ENCODE results near the gene COMT.

COMT gene

GRCh38 chr22:19940536-19941364 is 822 bp upstream of the COMT start:
- peaks cover 4% of the 10 kb centered on the region; the same call in 1 of the 2 replicates for H3K4me1 ChIP-seq (ENCODE audit: control insufficient read depth, insufficient read depth, low read length)
- CTCF ChIA-PET = interaction anchor here (0.6 to 4.5 kb wide), 3 partner anchors 13 to 220 kb away, joined by 4 to 33 read pairs (median 7); no protein-coding TSS in a partner anchor
- H3K9me3 ChIP-seq (ENCODE audit: control insufficient read depth, insufficient read depth, low read depth, low read length) = no peaks in the 10 kb centered on the region
- peak overlapping the region; percentile 79 for H3K4me3 ChIP-seq (ENCODE audit: low read depth, low read length)
- H3K27ac ChIP-seq (ENCODE audit: extremely low read depth, low read depth, low read length) = peak overlapping the region; percentile 81
- POLR2A ChIA-PET = interaction anchor here (1.1 kb wide), 1 partner anchor 217 kb away, joined by 4 read pairs; no protein-coding TSS in a partner anchor
- TF ChIP-seq ATF2 (tag by site-specific recombination; IDR thresholded peaks at IDR 0.05; ENCODE audit: low read depth) (no peak), ZNF248 (tag by site-specific recombination; IDR thresholded peaks at IDR 0.05) (no peak), SCRT1 (tag by site-specific recombination; IDR thresholded peaks at IDR 0.05; ENCODE audit: borderline replicate concordance) (0 out of 2 replicates have a peak, but pooled peaks have one; percentile 32), ZNF37A (tag by site-specific recombination; IDR thresholded peaks at IDR 0.05) (no peak), GLIS2 (tag by site-specific recombination; IDR thresholded peaks at IDR 0.05) (peak; percentile 45; the same call in 1 of the 2 replicates), SCRT2 (tag by site-specific recombination; IDR thresholded peaks at IDR 0.05) (peak; percentile 57)
- H3K36me3 ChIP-seq (ENCODE audit: control insufficient read depth in 2 of 2, insufficient read depth in 1 of 2, low read length in 2 of 2) = peaks cover 0 to 3% of the 10 kb centered on the region in 2 experiments; a peak in 1 of 3 replicates

DNA sequence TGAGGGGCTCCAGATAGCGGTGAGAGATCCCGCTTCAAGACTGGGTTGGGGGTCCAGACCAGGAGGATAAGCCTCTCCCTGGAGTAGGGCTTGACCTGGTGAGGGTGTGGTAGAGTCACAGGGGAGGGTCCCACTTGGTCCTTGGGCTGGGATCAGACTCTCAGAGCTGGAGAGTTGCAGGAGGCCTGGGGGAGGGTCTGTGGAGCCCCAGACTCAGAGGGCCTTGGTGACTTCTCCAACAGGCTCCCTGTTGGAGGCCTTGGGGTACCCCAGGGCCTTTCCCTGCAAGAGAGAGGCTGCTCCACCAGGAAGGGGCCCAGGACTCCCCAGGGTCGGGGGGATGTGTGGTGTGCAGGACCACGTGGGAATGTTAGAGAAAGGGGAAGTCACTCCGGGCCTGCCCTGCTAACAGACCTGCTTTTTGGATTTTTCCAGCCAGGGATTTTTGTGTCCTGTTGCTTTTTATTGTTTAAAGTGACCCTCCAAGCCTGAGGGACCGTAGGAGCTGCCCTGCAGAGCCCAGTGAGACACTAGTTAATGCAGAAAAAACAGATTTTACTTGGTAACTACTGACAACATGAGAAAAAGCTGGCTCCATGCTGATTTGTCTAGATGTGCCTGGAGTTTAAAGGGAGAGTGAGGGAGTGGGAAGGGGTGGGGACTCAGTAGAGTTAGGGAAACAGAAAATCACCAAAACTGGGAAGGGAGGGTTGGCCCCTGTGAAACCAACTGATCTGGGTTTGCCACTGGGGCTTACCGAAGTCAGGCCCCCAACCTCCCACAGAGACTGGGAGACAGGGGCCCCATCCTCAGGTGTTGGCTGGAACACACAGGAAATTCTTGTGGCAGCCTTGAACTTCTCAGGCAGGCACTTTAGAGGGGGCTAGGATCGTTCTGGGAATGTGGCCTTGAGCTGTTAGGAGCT is 847 bp downstream of the COMT start:
- no peaks in the 10 kb centered on the region for H3K36me3 ChIP-seq (ENCODE audit: control insufficient read depth in 2 of 2, insufficient read depth in 1 of 2, low read length in 2 of 2)
- H3K27ac ChIP-seq (ENCODE audit: extremely low read depth, low read depth, low read length) = peak overlapping the region; percentile 81
- no peaks in the 10 kb centered on the region for H3K9me3 ChIP-seq (ENCODE audit: control insufficient read depth, insufficient read depth, low read depth, low read length)
- ChIA-PET CTCF (interaction anchor here (0.5 to 4.5 kb wide), 7 partner anchors 11 to 218 kb away, joined by 3 to 33 read pairs (median 7); no protein-coding TSS in a partner anchor), POLR2A (interaction anchor here (0.6 to 1.3 kb wide), 8 partner anchors 12 to 466 kb away, joined by 3 to 9 read pairs (median 3); no protein-coding TSS in a partner anchor)
- H3K4me3 ChIP-seq (ENCODE audit: low read depth, low read length) = peak overlapping the region; percentile 79
- peaks cover 4% of the 10 kb centered on the region; the same call in 1 of the 2 replicates for H3K4me1 ChIP-seq (ENCODE audit: control insufficient read depth, insufficient read depth, low read length)
- no peak for TF ChIP-seq ZNF791 (tag by site-specific recombination; IDR thresholded peaks at IDR 0.05)
- no peak for TF ChIP-seq SP7 (tag by site-specific recombination; IDR thresholded peaks at IDR 0.05)
- TF ChIP-seq KLF17 (tag by site-specific recombination; IDR thresholded peaks at IDR 0.05) = 0 out of 2 replicates have a peak, but pooled peaks have one; percentile 13
- TF ChIP-seq, protein P1, sequence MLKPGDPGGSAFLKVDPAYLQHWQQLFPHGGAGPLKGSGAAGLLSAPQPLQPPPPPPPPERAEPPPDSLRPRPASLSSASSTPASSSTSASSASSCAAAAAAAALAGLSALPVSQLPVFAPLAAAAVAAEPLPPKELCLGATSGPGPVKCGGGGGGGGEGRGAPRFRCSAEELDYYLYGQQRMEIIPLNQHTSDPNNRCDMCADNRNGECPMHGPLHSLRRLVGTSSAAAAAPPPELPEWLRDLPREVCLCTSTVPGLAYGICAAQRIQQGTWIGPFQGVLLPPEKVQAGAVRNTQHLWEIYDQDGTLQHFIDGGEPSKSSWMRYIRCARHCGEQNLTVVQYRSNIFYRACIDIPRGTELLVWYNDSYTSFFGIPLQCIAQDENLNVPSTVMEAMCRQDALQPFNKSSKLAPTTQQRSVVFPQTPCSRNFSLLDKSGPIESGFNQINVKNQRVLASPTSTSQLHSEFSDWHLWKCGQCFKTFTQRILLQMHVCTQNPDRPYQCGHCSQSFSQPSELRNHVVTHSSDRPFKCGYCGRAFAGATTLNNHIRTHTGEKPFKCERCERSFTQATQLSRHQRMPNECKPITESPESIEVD (tag by site-specific recombination; IDR thresholded peaks at IDR 0.05) = peak; percentile 65; the same call in 1 of the 2 replicates
- TF ChIP-seq ZBTB20 (tag by site-specific recombination; IDR thresholded peaks at IDR 0.05) = peak; percentile 58; the same call in 1 of the 2 replicates
- TF ChIP-seq GLIS2 (tag by site-specific recombination; IDR thresholded peaks at IDR 0.05) = peak; percentile 85
- no peak for TF ChIP-seq MZF1 (tag by site-specific recombination; IDR thresholded peaks at IDR 0.05; ENCODE audit: borderline replicate concordance)
- peak; percentile 90 for TF ChIP-seq ZBTB48 (tag by site-specific recombination; IDR thresholded peaks at IDR 0.05)
- TF ChIP-seq, protein P2, sequence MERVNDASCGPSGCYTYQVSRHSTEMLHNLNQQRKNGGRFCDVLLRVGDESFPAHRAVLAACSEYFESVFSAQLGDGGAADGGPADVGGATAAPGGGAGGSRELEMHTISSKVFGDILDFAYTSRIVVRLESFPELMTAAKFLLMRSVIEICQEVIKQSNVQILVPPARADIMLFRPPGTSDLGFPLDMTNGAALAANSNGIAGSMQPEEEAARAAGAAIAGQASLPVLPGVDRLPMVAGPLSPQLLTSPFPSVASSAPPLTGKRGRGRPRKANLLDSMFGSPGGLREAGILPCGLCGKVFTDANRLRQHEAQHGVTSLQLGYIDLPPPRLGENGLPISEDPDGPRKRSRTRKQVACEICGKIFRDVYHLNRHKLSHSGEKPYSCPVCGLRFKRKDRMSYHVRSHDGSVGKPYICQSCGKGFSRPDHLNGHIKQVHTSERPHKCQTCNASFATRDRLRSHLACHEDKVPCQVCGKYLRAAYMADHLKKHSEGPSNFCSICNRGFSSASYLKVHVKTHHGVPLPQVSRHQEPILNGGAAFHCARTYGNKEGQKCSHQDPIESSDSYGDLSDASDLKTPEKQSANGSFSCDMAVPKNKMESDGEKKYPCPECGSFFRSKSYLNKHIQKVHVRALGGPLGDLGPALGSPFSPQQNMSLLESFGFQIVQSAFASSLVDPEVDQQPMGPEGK (tag by site-specific recombination; IDR thresholded peaks at IDR 0.05) = peak; percentile 46; the same call in 1 of the 2 replicates
- TF ChIP-seq ZIC2 (tag by site-specific recombination; IDR thresholded peaks at IDR 0.05) = peak; percentile 87
- peak; percentile 66 for TF ChIP-seq PRDM1 (tag by site-specific recombination; IDR thresholded peaks at IDR 0.05)
- peak; percentile 66; the same call in 1 of the 2 replicates for TF ChIP-seq GLIS1 (tag by site-specific recombination; IDR thresholded peaks at IDR 0.05)
- TF ChIP-seq ZNF830 (tag by site-specific recombination; IDR thresholded peaks at IDR 0.05; ENCODE audit: low read depth) = no peak
- TF ChIP-seq, protein P3, sequence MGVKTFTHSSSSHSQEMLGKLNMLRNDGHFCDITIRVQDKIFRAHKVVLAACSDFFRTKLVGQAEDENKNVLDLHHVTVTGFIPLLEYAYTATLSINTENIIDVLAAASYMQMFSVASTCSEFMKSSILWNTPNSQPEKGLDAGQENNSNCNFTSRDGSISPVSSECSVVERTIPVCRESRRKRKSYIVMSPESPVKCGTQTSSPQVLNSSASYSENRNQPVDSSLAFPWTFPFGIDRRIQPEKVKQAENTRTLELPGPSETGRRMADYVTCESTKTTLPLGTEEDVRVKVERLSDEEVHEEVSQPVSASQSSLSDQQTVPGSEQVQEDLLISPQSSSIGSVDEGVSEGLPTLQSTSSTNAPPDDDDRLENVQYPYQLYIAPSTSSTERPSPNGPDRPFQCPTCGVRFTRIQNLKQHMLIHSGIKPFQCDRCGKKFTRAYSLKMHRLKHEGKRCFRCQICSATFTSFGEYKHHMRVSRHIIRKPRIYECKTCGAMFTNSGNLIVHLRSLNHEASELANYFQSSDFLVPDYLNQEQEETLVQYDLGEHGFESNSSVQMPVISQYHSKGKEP (tag by site-specific recombination; IDR thresholded peaks at IDR 0.05) = no peak
- no peak for TF ChIP-seq ZNF18 (tag by site-specific recombination; IDR thresholded peaks at IDR 0.05)
- peak; percentile 49 for TF ChIP-seq SP2 (tag by site-specific recombination; IDR thresholded peaks at IDR 0.05)
